HG03066 (cell line): ENCODE measurements around the gene WDR31.
"Not testable (repeated sequence)": the region's sequence is repeated elsewhere in the genome, so short reads cannot be mapped to it uniquely, and the experiment has no call there.

ENCODE experiments used
- ATAC-seq: cut with Tn5 transposase; IDR thresholded peaks from one replicate; pipeline ENCODE4 v1.9.1; 2021; ENCODE audit warnings: low read depth; ENCODE audit not compliant: unreplicated experiment

WDR31 gene

DNA sequence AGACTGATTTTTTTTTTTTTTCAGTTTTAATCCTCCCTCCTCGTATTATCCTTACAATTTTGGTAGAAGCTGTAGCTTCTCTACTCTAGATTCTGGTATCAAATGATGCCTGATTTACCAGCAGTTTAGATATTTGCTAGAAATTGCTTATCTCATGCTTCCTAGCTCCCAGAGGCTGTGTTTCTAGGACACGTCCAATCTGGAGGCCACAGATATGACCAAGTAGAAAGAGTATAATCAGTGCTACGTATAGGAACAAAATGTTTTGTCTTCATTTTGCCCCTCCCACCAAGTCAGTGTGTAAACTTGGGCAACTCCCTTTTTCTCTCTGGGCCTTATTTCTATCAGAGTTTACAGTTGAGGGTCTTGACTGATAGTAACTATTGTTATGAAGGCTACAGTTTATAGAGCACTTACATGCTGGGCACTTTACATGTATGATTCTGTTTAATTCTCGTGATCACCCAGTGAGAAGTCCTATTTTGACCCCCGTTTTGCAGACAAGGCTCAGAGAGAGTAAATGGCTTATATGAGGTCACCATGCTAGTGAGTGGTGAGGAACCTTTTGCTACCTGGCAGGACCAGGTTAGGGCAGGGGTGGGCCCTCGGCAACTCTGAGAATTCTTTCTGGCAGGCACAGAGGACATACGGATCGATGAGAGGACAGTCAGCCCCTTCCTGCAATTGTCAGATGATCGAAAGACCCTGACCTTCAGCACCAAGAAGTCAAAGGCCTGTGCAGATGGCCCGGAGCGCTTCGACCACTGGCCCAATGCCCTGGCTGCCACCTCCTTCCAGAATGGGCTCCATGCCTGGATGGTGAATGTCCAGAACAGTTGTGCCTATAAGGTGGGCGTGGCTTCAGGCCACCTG, 29.1 kb upstream of the WDR31 start:
- ATAC-seq: no peak

DNA sequence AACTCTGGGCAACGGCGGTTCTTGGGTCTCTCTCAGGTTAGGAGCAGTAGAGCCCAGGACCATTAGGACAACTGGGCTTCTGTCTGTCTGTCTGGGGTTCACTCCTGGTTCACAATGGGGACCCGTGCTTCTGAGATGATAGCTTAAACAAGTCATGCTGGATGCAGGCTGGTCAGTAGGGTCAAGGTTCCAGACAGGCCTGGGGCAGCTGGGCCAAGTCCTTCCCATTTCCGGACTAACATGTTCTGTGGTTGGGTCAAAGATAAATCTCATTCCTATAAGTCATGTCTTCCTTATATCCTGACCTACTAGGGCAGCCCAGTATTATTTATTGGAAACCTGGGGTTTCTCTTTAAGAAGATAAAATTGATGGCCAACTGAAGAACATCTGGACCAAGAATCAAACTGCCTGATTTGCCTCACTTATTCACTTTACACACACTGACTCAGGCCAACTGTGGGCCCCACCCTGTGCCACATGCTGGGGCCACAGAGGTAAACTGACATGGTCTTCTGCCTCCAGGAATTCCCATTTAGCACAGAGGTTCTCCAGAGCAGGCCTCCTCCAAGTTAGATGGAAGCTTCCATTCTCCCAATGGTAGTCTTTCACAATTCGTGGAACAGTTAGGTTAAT, 28.4 kb upstream of the WDR31 start:
- ATAC-seq: no peak

DNA sequence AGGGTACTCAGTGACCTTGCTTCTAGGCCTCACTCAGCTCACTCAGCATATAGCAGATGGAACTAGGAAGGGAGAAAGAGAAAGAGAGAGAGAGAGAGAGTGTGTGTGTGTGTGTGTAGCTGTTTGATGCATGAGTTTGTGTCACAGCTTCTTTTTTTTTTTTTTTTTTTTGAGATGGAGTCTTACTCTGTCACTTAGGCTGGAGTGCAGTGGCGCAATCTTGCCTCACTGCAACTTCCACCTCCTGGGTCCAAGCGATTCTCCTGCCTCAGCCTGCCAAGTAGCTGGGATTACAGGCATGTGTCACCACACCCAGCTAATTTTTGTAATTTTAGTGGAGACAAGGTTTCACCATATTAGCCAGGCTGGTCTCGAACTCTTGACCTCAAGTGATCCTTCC, 25.6 kb upstream of the WDR31 start:
- ATAC-seq: not testable (repeated sequence)

DNA sequence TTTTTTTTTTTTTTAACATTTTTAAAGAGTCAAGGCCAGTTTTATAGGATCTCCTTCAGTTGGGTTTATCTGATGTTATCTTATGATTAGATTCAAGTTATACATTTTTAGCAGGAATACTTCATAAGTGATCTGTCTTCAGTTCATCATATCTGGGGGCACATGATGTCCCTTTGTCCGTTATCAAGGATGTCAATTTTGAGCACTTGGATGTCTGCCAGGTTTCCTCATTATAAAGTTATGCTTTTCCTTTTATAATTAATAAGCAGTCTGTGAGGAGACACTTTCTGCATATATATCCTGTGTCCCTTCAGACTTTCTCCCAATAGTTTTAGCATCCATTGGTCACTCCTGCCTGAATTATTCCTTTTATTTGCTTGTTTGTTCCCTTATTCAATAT, 24.9 kb upstream of the WDR31 start:
- ATAC-seq: no peak

DNA sequence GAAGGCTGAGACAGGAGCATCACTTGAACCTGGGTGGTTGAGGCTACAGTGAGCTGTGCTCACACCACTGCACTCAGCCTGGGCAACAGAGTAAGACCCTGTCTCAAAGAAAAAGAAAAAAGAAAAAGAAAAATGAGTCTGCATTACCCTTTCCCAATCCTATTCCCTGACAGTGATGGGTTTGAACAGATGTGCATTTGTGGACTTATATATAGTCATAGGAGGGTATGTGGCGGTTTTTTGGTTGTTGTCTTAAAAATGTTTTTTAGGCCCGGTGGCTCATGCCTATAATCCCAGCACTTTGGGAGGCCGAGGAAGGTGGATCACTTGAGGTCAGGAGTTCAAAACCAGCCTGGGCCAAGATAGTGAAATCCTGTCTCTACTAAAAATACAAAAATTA, 23.3 kb upstream of the WDR31 start:
- no peak for ATAC-seq

DNA sequence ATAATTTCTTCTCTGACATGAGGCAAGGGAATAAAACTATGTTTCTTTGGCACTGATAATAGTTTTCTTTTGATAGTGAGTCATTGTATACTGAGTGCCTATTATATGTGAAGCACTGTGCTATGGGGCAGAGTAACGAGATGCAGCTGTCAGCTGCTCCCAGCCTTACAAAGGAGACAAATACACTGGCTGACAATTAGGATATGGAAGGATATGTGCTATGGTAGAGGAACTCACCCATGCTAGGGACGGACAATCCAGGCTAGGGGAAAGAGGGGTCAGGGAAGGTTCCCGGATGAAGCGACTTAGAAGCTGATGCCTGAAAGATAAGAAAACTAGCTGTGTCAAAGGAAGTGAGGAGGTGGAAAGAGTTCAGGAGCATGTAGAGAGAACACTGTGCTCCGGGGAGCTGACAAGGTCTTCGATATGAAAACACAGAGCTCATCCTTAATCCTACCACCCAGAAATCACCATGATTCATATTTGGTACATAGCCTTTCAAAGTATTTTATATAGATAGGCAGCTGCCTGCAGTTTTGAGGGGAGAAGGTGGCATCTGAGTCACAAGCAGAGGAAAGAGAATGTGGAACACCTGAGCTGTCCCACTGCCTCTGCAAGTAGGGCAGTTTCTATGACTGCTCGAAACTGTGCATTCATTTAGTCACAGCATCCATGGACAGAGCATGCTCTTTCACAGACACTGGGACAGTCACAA, 21.4 kb upstream of the WDR31 start:
- no peak for ATAC-seq

DNA sequence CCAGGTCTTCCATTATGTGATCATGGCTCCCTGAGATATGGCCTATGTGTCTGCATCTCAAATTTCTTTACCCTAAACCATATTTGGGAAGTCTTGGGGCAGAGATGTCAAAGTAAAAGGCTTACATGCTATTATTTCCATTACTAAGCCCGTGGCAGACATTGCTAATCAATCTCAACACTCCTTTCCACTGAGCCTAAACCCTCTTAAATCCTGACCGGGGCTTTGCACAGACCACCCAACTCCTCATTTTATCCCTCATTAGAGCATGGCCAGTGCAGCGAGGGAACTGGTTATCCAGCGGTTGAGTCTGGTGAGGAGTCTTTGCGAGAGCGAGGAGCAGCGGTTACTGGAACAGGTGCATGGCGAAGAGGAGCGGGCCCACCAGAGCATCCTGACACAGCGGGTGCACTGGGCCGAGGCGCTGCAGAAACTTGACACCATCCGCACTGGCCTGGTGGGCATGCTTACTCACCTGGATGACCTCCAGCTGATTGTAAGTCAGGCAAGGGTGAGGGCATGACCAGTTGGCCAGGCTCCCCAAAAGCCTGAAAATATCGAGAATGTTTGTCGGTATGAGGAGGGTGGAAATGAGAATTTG, 20.3 kb upstream of the WDR31 start:
- no peak for ATAC-seq

DNA sequence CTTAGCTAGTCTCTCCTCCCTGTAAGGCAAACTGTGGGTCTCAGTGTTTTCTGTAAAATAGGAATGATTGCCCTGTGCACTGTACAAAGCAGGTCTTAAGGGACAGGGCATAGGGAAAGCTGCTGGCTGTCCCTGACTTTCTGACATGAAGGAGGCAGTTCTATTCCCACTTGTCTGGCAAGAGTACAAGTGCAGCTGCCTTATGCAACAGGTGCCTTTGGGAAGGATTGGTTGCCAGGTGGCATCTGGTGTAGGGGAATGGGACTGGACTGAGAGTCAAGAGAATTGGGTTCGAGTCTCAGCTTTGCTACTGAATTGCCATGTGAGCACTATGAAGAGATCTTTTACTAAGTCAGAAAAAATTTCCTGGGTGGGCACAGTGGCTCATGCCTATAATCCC, 19.3 kb upstream of the WDR31 start:
- ATAC-seq: no peak

DNA sequence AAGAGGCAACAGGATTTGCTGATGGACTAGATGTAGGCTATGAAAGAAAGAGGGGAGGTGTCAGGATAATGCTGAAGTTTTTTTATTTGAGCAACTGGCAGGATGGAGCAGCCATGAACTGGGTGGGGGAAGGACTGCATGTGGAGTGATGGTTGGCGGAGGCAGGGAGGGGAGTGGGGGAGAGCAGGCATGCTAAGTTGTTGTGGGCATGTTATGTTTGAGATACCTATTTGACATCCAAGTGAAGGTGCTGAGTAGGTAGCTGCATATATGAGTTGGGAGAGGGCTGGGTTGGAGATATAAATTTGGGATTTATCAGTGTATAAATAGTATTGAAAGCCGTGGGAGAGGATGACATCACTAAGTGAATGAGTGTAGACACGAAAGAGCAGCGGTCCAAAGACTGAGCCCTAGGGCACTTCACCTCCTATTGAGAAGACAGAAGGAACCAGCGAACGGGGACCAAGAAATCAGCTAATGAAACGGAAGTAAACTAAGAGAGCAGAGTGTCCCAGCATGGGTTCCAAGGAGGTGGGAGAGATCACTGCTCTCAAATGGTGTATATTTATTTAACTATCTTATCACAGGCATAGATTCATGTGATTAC, 16.7 kb upstream of the WDR31 start:
- no peak for ATAC-seq

DNA sequence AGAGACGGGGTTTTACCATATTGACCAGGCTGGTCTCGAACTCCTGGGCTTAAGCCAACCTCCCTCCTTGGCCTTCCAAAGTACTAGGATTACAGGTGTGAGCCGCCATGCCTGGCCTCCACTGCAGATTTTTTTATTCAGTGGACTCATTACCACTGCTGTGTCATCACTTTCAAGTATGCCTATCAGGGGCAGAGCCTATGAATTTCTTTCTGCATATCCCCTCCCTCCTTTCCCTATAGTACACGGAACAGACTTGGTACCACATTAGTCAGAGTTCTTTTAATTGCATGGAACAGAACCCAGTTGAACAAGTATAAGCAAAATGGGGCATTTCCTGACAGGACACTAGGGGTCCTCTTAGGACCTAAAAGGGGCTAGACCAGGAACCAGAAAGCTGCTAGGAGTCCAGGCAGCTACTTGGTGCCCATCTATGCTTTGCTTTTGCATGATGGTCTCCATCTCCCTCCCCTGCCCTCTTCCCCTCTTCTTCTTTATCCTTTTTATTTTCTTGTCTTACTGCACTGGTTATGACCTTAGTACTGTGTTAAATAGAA, 15.0 kb upstream of the WDR31 start:
- no peak for ATAC-seq

DNA sequence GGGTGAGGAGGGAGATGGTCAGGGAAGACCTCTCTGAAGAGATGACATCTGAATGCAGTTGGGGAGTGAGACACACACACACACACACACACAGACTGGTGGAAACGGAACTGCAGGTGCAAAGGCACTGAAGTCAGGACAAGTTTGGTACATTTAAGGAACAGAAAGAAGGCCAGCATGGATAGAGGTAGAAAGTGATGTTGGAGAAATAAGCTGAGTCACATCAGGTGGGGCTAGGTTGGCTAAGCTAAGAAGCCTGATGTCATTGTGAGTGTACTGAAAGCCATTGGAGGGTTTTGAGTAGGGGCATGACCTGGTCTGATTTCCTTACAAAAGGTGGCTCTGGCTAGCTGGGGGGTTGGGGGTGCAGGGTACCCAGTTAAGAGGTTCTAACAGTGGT, 12.3 kb upstream of the WDR31 start:
- no peak for ATAC-seq

DNA sequence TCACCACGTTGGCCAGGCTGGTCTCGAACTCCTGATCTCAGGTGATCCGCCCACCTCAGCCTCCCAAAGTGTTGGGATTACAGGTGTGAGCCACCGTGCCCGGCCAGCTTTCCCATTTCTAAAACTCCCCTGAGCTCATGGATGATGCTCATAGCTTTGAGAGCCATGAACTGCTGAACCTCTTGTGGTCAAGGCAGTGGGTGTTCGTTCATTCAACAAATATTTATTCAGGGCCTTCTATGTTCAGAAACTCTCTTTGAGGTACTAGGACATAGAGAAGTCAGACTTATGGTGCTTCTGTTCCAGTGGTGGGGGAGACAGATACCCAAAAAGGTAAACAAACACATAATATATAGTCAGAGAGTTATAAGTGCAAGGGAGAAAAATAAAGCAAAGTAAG, 11.9 kb upstream of the WDR31 start:
- no peak for ATAC-seq

DNA sequence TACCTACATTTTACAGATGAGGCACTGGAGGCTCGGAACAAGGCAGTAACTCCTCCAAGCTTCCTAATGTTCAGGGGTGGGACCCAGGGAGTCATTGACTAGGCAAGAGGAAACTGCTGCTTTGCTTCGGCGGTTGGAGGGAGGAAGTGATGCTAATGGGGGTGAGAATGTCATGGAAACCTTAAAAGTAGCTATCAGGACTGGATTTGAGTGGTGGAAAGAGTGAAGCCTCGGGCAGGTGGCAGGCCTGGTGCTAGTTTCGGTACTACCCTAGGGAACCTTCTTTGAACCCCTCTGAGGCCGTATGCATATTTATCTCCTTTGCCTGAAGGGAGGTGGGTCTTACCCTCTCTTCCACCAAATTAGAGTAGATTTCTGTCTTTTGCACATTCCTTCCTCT, 10.9 kb upstream of the WDR31 start:
- no peak for ATAC-seq

DNA sequence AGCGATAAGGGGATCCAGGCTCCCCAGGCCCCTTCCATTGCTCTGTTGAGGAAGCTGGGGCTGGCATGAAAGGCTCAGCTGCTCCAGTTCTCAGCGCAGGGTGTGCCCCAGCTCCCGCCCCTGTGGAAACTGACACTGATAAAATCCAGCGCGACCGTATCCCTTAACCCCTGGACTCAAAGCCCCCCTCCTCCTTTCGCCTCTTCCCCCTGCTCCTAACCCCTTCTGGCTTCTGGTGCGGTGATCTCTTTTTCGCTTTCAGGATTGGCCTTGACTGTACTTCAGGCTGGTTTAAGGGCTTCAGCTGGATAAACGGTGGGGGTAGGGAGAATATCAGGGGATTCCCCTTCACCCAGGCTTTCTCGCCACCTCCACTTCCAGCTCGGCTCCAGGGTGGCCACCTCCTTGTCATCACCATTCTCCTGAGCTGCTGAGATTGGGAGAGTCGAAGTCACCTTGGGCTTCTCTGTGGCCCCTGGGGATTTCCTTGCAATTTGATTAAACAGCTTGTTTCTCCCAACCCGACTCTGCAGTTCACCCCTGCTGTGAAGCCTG, 10.1 kb upstream of the WDR31 start:
- no peak for ATAC-seq

DNA sequence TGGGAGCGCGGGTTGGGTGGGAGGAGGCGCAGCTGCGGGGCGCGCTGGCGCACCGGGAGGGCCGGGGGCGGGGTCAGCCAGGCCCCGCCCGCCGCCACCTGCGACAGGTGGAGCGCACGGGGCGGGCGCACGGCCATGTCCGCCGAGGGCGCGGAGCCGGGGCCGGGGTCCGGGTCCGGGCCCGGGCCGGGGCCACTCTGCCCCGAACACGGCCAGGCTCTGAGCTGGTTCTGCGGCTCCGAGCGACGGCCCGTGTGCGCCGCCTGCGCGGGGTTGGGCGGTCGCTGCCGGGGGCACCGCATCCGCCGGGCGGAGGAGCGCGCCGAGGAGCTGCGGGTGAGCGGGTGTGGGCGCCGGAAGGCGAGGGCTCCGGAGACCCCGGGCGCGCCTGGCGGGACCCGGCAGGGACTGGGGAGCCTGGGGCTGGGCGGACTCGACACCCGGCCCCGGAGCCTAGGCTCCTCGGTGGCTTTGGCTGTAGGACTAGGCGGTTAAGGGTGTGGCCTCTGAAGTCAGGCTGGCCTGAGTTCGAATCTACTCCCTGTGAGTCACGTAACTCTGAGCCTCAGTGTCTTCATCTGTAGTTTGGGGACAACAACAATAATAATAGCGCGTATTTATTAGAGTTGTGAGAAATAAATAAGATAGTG, 9.5 kb upstream of the WDR31 start, which contains the start of gene BSPRY:
Gene BSPRY (plus strand): TSS at position 97 of the 650 bp plus-strand sequence. CDS start 39 bp downstream, at position 136.
- ATAC-seq: no peak

DNA sequence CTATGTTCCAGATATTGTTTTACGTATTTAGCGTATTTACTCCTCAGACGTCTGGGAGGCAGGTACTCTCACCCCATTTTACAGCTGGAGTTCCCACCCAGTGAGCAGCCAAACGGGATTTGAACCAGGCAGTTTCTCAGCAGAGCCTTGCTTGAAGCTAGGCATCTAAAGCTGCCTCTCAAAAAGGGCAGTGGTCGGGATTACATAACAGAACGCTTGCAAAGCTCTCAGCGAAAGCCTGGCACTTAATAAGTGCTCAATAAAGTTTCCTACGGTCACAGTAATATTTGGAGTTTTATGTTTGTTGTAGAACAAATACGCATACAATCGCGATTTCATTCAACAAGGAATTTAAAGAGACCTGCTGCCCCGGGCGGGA, 9.0 kb upstream of the WDR31 start:
- ATAC-seq: no peak

DNA sequence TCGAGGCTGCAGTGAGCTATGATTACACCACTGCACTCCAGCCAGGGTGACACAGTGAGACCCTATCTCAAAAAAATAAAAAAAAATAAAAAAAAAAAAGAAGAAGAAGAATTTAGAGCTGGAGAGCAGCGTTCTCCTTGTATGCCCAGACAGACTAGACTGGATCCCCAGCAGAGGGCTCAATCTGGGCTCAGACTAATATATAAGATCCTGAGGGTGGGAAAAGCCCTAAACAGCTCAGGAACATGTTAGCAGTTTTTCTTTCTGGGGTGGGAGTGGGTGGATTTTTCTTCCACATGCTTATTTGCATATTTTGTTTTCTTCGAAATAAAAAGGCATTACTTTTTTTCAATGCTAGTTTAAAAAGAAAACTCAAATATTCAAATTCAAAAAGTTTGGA, 8.4 kb upstream of the WDR31 start:
- no peak for ATAC-seq

DNA sequence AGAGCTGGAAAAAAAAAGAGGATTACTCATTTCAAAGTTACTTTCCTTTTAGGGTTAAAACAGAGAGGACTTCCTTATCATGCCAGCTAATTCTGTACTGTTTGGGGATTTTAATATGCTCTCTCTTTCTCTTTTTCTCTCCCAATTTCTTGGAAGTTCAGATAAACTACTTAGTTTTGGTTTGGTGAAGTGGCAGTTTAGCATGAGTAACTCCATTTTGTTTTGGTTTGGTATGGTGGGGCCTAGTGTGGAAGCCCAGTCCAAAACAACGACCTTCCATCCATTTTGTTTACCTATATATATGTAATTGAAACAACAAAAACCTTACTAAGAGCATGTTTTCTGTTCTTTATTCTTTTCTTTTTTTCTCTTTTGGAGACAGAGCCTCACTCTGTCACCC, 5.6 kb upstream of the WDR31 start:
- ATAC-seq: no peak

DNA sequence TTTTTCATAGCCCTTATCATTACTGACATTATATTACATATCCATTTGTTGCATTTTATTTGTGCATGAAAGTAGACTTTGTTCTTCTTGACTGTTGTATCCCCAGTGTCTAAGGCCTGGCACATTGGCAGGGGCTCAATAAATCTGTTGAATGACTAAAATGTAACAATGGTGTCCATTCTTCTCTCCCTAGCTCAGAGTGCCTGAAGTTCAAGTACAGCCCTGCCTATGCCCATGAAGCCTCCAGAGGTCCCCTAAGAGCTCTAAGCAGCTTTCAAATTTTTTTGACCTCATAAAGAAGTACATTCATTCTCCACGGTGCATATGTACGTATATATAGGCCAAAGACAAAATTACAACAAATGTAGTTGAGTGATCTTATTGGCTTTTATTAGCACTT, 5.1 kb upstream of the WDR31 start:
- ATAC-seq: no peak
